ENCODE data around the gene ZCCHC14. TPM values are rescaled to one million over a fixed set of nuclear protein-coding genes. Genes with fewer than 3 reads are reported as not detected.
"Not testable (repeated sequence)": the region's sequence is repeated elsewhere in the genome, so short reads cannot be mapped to it uniquely, and the experiment has no call there.

ZCCHC14 gene
- total and polyA plus RNA-seq, 10 donors, result 1.6 to 18.3 (median 13.2) TPM

DNA sequence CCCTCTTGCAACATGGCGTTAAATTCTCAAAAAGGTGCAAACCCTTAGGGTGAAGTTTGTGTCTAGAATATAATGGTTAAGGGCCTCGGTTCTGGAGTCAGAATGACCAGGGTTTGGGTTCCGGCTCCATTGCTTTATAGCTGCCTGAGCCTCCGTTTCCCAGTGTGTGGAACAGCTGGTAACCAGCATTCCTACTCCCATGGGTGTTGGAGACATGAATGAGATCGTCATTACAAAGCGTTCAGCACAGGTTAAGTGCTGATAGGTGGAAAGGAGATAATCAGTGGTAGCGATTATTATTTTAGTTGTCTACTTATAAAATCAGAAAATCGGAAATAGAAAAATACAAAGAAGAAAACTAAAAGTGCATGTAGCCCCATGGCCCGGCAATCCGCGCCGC is 23.5 kb upstream of the ZCCHC14 start:
- WGBS, 5 donors, result 86 to 93% (median 89%) methylated on average over 12 of the region's 12 CpGs
- no peak overlapping the region for H3K27ac ChIP-seq

DNA sequence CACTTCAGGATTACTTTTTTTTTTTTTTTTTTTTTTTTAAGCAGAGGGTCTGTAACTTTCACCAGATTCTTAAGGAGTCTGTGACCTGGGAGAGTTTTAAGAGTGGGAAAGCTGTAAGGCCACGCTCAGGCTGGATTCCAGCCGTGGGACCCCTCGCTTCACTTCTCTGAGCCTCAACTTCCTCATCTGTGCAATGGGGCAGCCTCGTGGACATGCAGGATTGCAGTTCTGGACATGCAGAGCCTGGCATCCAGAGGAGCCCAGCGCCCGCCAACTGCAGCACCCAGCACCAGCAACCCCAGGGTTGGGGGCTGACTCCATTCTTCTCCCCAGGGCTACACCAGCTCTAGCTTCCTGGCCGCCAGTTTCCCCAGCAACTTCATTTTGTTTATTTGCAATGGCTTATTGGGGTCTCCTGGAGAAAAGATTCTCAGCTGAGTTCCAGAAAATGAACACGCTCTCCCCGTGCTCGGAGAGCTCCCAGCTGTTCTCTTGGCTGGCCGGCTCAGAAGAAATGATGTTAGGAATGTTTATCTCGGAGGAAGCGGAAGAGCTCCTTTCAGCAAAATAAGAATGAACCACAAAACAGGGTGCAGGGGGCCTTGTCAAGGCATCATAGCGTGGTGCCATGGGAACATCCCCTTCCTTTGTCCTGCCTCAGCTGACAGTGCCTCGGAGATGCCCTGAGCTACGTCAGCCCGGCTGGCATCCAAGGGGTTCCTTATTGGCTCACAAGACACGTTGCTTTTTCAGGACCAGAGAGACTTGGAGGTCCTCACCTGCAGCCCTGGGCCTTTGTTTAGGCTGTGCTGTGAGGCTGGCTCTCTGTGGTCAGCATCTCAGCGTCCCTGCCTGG is 22.9 kb upstream of the ZCCHC14 start:
- no peak overlapping the region for H3K27ac ChIP-seq
- H3K27me3 ChIP-seq (replicated peaks in 1 of 7), result peaks cover 0 to 50% (median 0%) of the 10 kb centered on the region in 7 donors
- no peaks in the 10 kb centered on the region for H3K9me3 ChIP-seq
- WGBS, 5 donors, result 82 to 86% (median 85%) methylated on average over 19 of the region's 19 CpGs
- no peaks in the 10 kb centered on the region for H3K36me3 ChIP-seq
- peaks cover 0 to 12% (median 3%) of the 10 kb centered on the region in 6 donors for H3K4me1 ChIP-seq
- H3K4me3 ChIP-seq, result no peak overlapping the region
- intact Hi-C loops (cut with DNase I; ENCODE audit: low total_unique reads), result no loop called here
- no peak for TF ChIP-seq POLR2AphosphoS5 (IDR thresholded peaks at IDR 0.05)
- TF ChIP-seq, protein P1, sequence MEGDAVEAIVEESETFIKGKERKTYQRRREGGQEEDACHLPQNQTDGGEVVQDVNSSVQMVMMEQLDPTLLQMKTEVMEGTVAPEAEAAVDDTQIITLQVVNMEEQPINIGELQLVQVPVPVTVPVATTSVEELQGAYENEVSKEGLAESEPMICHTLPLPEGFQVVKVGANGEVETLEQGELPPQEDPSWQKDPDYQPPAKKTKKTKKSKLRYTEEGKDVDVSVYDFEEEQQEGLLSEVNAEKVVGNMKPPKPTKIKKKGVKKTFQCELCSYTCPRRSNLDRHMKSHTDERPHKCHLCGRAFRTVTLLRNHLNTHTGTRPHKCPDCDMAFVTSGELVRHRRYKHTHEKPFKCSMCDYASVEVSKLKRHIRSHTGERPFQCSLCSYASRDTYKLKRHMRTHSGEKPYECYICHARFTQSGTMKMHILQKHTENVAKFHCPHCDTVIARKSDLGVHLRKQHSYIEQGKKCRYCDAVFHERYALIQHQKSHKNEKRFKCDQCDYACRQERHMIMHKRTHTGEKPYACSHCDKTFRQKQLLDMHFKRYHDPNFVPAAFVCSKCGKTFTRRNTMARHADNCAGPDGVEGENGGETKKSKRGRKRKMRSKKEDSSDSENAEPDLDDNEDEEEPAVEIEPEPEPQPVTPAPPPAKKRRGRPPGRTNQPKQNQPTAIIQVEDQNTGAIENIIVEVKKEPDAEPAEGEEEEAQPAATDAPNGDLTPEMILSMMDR (IDR thresholded peaks at IDR 0.05 in 8 of 11, conservative IDR thresholded peaks at IDR 0.05 in 3 of 11), result no peak
- TF ChIP-seq POLR2A (IDR thresholded peaks at IDR 0.05), result no peak
- peak; percentile 58 for DNase-seq

More for the DNA sequence above, 23.5 kb upstream of the ZCCHC14 start:
- Histone ChIP-seq H3K27me3 (replicated peaks in 1 of 7) (peaks cover 0 to 44% (median 0%) of the 10 kb centered on the region in 7 donors), H3K9me3 (no peaks in the 10 kb centered on the region), H3K4me1 (peaks cover 0 to 12% (median 3%) of the 10 kb centered on the region in 6 donors), H3K4me3 (no peak overlapping the region), H3K36me3 (no peaks in the 10 kb centered on the region)
- TF ChIP-seq, protein P1 (IDR thresholded peaks at IDR 0.05 in 8 of 11, conservative IDR thresholded peaks at IDR 0.05 in 3 of 11), result no peak
- no peak for TF ChIP-seq POLR2AphosphoS5 (IDR thresholded peaks at IDR 0.05)
- TF ChIP-seq POLR2A (IDR thresholded peaks at IDR 0.05), result no peak
- intact Hi-C loops (cut with DNase I; ENCODE audit: low total_unique reads), result no loop called here
- peak; percentile 28 for DNase-seq

DNA sequence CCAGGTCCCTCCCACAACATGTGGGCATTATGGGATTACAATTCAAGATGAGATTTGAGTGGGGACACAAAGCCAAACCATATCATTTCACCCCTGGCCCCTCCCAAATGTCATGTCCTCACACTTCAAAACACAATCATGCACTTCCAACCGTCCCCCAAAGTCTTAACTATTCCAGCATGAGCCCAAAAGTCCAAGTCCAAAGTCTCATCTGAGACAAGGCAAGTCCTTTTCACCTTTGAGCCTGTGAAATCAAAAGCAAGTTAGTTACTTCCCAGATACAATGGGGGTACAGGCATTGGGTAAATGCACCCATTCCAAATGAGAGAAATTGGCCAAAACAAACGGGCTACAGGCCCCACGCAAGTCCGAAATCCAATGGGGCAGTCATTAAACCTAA is 17.0 kb upstream of the ZCCHC14 start:
- intact Hi-C loops (cut with DNase I; ENCODE audit: low total_unique reads); H3K27ac ChIP-seq; H3K9me3 ChIP-seq; H3K4me3 ChIP-seq; H3K36me3 ChIP-seq; DNase-seq: not testable (repeated sequence)
- Histone ChIP-seq H3K27me3 (replicated peaks in 1 of 7) (peaks cover 0 to 72% (median 7%) of the 10 kb centered on the region in 7 donors), H3K4me1 (peaks cover 0 to 21% (median 15%) of the 10 kb centered on the region in 6 donors)
- 85 to 95% (median 92%) methylated on average over 4 of the region's 4 CpGs for WGBS, 5 donors

DNA sequence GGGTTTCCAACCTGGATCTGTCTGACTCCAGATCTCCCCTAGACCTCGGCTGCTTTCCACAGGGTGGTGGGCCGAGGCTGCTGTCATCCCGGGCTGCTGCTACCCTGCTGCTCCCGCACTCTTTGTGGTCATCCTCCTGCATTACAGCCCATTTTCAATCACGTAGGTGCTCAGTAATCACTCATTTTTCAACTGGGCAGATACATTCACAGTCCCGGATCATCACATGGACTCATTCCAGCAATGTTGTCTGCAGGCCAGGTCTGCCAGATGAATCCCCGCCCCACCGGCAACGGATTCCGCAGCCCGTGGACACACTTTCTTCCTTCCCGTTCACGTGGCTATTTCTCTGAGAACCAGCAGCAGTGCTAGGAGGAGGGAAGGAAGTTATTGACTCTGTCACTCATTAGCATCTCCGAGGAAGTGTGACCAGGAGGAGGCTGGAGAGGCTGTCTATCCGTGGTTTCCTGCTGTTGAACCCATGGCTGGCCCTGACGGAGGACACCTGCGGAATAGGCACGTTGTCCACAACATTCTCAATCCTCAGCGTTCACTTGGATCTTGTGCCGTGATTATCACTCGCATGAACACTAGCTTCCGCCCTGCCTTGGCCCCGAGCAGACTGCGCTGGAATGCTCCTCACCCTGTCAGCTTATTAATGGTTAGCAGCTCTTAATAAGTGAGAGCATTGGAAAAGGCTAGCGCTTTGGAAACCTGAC is 14.7 kb upstream of the ZCCHC14 start:
- Histone ChIP-seq H3K36me3 (no peaks in the 10 kb centered on the region), H3K4me3 (peak overlapping the region in 3 of 8 donors; percentile 12 to 48 (median 13)), H3K27ac (peak overlapping the region in 5 of 8 donors; percentile 13 to 64 (median 28)), H3K27me3 (replicated peaks in 1 of 7) (peaks cover 0 to 70% (median 7%) of the 10 kb centered on the region in 7 donors), H3K4me1 (peaks cover 0 to 25% (median 15%) of the 10 kb centered on the region in 6 donors), H3K9me3 (no peaks in the 10 kb centered on the region)
- 11 to 20% (median 16%) methylated on average over 25 of the region's 25 CpGs for WGBS, 5 donors
- intact Hi-C loops (cut with DNase I; ENCODE audit: low total_unique reads), result no loop called here
- peak; percentile 67 for DNase-seq
- TF ChIP-seq POLR2AphosphoS5 (IDR thresholded peaks at IDR 0.05), result peak in 2 of 3 donors; percentile 26 to 58
- TF ChIP-seq, protein P1 (IDR thresholded peaks at IDR 0.05 in 8 of 11, conservative IDR thresholded peaks at IDR 0.05 in 3 of 11), result no peak

Measured in spleen (tissue), 11 donors.